Activated T-helper 2 cell treated with anti-CD3 and anti-CD28 coated beads, Interferon-gamma antibody, Interleukin-2, Interleukin-4, amounts not matched to agents 10 μg/mL and 5 μg/mL and 100 μg/mL, durations not matched to agents 14 hours and 24 hours and 36 hours (primary cell): ENCODE data around the gene RGS1. TPM values are rescaled to one million over a fixed set of nuclear protein-coding genes. Genes with fewer than 3 reads are reported as not detected.
A peak's percentile ranks its signal among the peaks of the same experiment; 100 is the strongest.

Experiments used
- DNase-seq: peaks from one replicate; pipeline ENCODE4 v3.0.0; 2021; ENCODE audit warnings: low spot score
- H3K27ac Mint-ChIP-seq: one replicate; pipeline ENCODE4 v1.8.0; 2021; ENCODE audit warnings: mixed read lengths
- H3K27me3 Mint-ChIP-seq: one replicate; pipeline ENCODE4 v1.8.0; 2021; ENCODE audit warnings: low read depth, mixed read lengths
- H3K36me3 Mint-ChIP-seq: one replicate; pipeline ENCODE4 v1.8.0; 2021; ENCODE audit warnings: low read depth, mixed read lengths
- H3K4me1 Mint-ChIP-seq: one replicate; pipeline ENCODE4 v1.8.0; 2021; ENCODE audit warnings: low read depth, mixed read lengths
- H3K4me3 Mint-ChIP-seq: one replicate; pipeline ENCODE4 v1.8.0; 2021; ENCODE audit warnings: low read depth, mild to moderate bottlenecking, moderate library complexity, mixed read lengths
- H3K9me3 Mint-ChIP-seq: one replicate; pipeline ENCODE4 v1.8.0; 2021; ENCODE audit warnings: mixed read lengths
- intact Hi-C: fragments of 100-400 bp; cut with micrococcal nuclease; formaldehyde crosslinking; loops from one replicate; pipeline ENCODE4 v1.15.1; 2023
- total RNA-seq: library from RNA; stranded (reverse); gene quantifications from 2 replicates; pipeline ENCODE4 v1.2.3, GENCODE V29; 2022

The RGS1 gene
- total RNA-seq, 1 donor from 2014 or later: 4.2 TPM

- Mint-ChIP-seq H3K9me3 (no peaks in the 10 kb centered on the region), H3K4me1 (peaks cover 41% of the 10 kb centered on the region), H3K27me3 (peaks cover 2% of the 10 kb centered on the region), H3K36me3 (no peaks in the 10 kb centered on the region), H3K27ac (peak overlapping the region; percentile 62), H3K4me3 (no peak overlapping the region)
- DNase-seq: no peak
- intact Hi-C loops: loop anchor here (1.0 kb wide), 1 partner anchor 8 kb away; no protein-coding TSS in a partner anchor
Measured at GRCh38 chr1:192559115-192560006, 16.2 kb upstream of the RGS1 start.

GRCh38 chr1:192561301-192561700 is 14.3 kb upstream of the RGS1 start:
- Mint-ChIP-seq H3K4me1 (peaks cover 45% of the 10 kb centered on the region), H3K27ac (no peak overlapping the region)
- DNase-seq: no peak

GRCh38 chr1:192563129-192563528 is 12.4 kb upstream of the RGS1 start:
- Mint-ChIP-seq H3K4me3 (no peak overlapping the region), H3K27ac (no peak overlapping the region), H3K27me3 (no peaks in the 10 kb centered on the region), H3K4me1 (peaks cover 57% of the 10 kb centered on the region), H3K36me3 (peaks cover 3% of the 10 kb centered on the region), H3K9me3 (no peaks in the 10 kb centered on the region)
- DNase-seq: no peak
- intact Hi-C loops: no loop called here

More at GRCh38 chr1:192561301-192561700, 14.3 kb upstream of the RGS1 start:
- Mint-ChIP-seq H3K27me3 (peaks cover 1% of the 10 kb centered on the region), H3K9me3 (no peaks in the 10 kb centered on the region), H3K4me3 (no peak overlapping the region), H3K36me3 (peaks cover under 1% of the 10 kb centered on the region)
- intact Hi-C loops: no loop called here

GRCh38 chr1:192564099-192564498 is 11.5 kb upstream of the RGS1 start:
- Mint-ChIP-seq H3K36me3 (peaks cover 3% of the 10 kb centered on the region), H3K9me3 (peaks cover under 1% of the 10 kb centered on the region), H3K4me1 (peaks cover 53% of the 10 kb centered on the region), H3K27ac (no peak overlapping the region), H3K4me3 (no peak overlapping the region), H3K27me3 (no peaks in the 10 kb centered on the region)
- DNase-seq: no peak
- intact Hi-C loops: no loop called here

GRCh38 chr1:192565946-192566345 is 9.6 kb upstream of the RGS1 start:
- no peak overlapping the region for H3K4me3 Mint-ChIP-seq
- intact Hi-C loops: no loop called here
- H3K27ac Mint-ChIP-seq: no peak overlapping the region
- H3K27me3 Mint-ChIP-seq: no peaks in the 10 kb centered on the region
- peaks cover 11% of the 10 kb centered on the region for H3K9me3 Mint-ChIP-seq
- peaks cover 53% of the 10 kb centered on the region for H3K4me1 Mint-ChIP-seq
- peaks cover 11% of the 10 kb centered on the region for H3K36me3 Mint-ChIP-seq
- no peak for DNase-seq

- peaks cover 11% of the 10 kb centered on the region for H3K9me3 Mint-ChIP-seq
- peaks cover 58% of the 10 kb centered on the region for H3K4me1 Mint-ChIP-seq
- peaks cover 14% of the 10 kb centered on the region for H3K36me3 Mint-ChIP-seq
- no peak for DNase-seq
- no peak overlapping the region for H3K4me3 Mint-ChIP-seq
- intact Hi-C loops: no loop called here
- H3K27me3 Mint-ChIP-seq: no peaks in the 10 kb centered on the region
- peak overlapping the region; percentile 16 for H3K27ac Mint-ChIP-seq
Measured at GRCh38 chr1:192566657-192567056, 8.9 kb upstream of the RGS1 start.

- intact Hi-C loops: no loop called here
- no peaks in the 10 kb centered on the region for H3K27me3 Mint-ChIP-seq
- peaks cover 11% of the 10 kb centered on the region for H3K9me3 Mint-ChIP-seq
- H3K36me3 Mint-ChIP-seq: peaks cover 14% of the 10 kb centered on the region
- no peak overlapping the region for H3K4me3 Mint-ChIP-seq
- peaks cover 65% of the 10 kb centered on the region for H3K4me1 Mint-ChIP-seq
- DNase-seq: no peak
- H3K27ac Mint-ChIP-seq: no peak overlapping the region
Measured at GRCh38 chr1:192568063-192568462, 7.5 kb upstream of the RGS1 start.

GRCh38 chr1:192571668-192572067 is 3.9 kb upstream of the RGS1 start:
- H3K9me3 Mint-ChIP-seq: peaks cover 11% of the 10 kb centered on the region
- H3K27me3 Mint-ChIP-seq: no peaks in the 10 kb centered on the region
- peak overlapping the region; percentile 44 for H3K27ac Mint-ChIP-seq
- peaks cover 14% of the 10 kb centered on the region for H3K36me3 Mint-ChIP-seq
- no peak overlapping the region for H3K4me3 Mint-ChIP-seq
- no peak for DNase-seq
- intact Hi-C loops: no loop called here
- H3K4me1 Mint-ChIP-seq: peaks cover 74% of the 10 kb centered on the region

- no peak overlapping the region for H3K4me3 Mint-ChIP-seq
- DNase-seq: no peak
- peaks cover 23% of the 10 kb centered on the region for H3K36me3 Mint-ChIP-seq
- intact Hi-C loops: no loop called here
- no peaks in the 10 kb centered on the region for H3K27me3 Mint-ChIP-seq
- H3K27ac Mint-ChIP-seq: no peak overlapping the region
- H3K9me3 Mint-ChIP-seq: peaks cover 11% of the 10 kb centered on the region
- H3K4me1 Mint-ChIP-seq: peaks cover 73% of the 10 kb centered on the region
Measured at GRCh38 chr1:192573499-192573898, 2.1 kb upstream of the RGS1 start.

GRCh38 chr1:192574073-192574472 is 1.5 kb upstream of the RGS1 start:
- Mint-ChIP-seq H3K4me3 (no peak overlapping the region), H3K36me3 (peaks cover 29% of the 10 kb centered on the region), H3K27ac (no peak overlapping the region), H3K4me1 (peaks cover 75% of the 10 kb centered on the region), H3K9me3 (peaks cover 11% of the 10 kb centered on the region), H3K27me3 (no peaks in the 10 kb centered on the region)
- DNase-seq: no peak
- intact Hi-C loops: loop anchor here (2.0 kb wide), 1 partner anchor 35 kb away; no protein-coding TSS in a partner anchor

GRCh38 chr1:192576190-192577144 is 894 bp downstream of the RGS1 start:
- Mint-ChIP-seq H3K4me1 (peaks cover 73% of the 10 kb centered on the region), H3K36me3 (peaks cover 25% of the 10 kb centered on the region), H3K27me3 (peaks cover 2% of the 10 kb centered on the region), H3K27ac (no peak overlapping the region), H3K9me3 (no peaks in the 10 kb centered on the region), H3K4me3 (peak overlapping the region; percentile 78)
- DNase-seq: no peak
- intact Hi-C loops: no loop called here

- H3K36me3 Mint-ChIP-seq: peaks cover 25% of the 10 kb centered on the region
- H3K4me1 Mint-ChIP-seq: peaks cover 64% of the 10 kb centered on the region
- H3K27me3 Mint-ChIP-seq: peaks cover 3% of the 10 kb centered on the region
- no peak for DNase-seq
- peak overlapping the region; percentile 75 for H3K4me3 Mint-ChIP-seq
- H3K27ac Mint-ChIP-seq: no peak overlapping the region
- intact Hi-C loops: no loop called here
- H3K9me3 Mint-ChIP-seq: no peaks in the 10 kb centered on the region
Measured at GRCh38 chr1:192577145-192578140, 1.9 kb downstream of the RGS1 start.
